Measurements from ENCODE around the gene RASD2.

RASD2 gene

GRCh38 chr22:35590634-35591295, 50.1 kb downstream of the RASD2 start:
- no peak for DNase-seq (ENCODE audit: extremely low read depth, low read depth)
- TF ChIP-seq, protein P1, sequence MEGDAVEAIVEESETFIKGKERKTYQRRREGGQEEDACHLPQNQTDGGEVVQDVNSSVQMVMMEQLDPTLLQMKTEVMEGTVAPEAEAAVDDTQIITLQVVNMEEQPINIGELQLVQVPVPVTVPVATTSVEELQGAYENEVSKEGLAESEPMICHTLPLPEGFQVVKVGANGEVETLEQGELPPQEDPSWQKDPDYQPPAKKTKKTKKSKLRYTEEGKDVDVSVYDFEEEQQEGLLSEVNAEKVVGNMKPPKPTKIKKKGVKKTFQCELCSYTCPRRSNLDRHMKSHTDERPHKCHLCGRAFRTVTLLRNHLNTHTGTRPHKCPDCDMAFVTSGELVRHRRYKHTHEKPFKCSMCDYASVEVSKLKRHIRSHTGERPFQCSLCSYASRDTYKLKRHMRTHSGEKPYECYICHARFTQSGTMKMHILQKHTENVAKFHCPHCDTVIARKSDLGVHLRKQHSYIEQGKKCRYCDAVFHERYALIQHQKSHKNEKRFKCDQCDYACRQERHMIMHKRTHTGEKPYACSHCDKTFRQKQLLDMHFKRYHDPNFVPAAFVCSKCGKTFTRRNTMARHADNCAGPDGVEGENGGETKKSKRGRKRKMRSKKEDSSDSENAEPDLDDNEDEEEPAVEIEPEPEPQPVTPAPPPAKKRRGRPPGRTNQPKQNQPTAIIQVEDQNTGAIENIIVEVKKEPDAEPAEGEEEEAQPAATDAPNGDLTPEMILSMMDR (IDR thresholded peaks at IDR 0.05; ENCODE audit: low read depth, low read length) = no peak

DNA sequence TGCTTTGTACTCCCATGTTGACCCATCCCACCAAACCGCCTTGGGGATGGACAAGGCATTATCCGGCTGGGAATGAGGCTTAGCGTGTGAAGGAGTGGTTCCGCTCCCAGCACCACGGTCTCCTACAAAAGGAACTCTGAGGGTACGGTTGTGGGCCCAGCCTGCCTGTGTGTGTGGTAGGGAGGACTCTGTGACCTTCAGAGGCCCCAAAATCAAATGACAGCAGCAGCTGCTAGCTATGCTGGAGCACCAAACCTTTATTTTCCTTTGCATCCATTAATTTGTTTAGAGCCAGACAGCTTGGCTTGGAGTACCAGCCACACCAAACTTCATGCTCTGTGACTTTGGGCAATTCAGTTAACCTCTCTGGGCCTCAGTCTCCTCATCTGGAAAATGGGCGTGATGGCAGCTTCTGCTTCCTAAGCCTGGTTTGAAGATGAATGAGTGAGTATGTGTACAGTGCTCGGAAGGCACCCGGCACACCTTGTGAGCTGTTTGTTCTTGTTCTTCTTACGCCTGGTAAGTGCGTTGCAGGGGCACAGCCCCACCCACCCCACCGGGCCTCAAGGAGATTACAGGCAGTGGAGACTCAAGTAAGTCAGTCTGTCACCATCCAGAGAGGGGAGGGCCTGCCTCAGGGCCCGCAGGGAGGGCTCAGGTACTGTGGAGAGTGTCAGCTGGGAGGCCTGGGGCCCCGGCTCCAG, 51.2 kb downstream of the RASD2 start:
- TF ChIP-seq, protein P1 (IDR thresholded peaks at IDR 0.05; ENCODE audit: low read depth, low read length) = no peak
- no peak for DNase-seq (ENCODE audit: extremely low read depth, low read depth)

GRCh38 chr22:35592418-35592967, 51.9 kb downstream of the RASD2 start:
- no peak for DNase-seq (ENCODE audit: extremely low read depth, low read depth)
- TF ChIP-seq, protein P1 (IDR thresholded peaks at IDR 0.05; ENCODE audit: low read depth, low read length) = no peak

DNA sequence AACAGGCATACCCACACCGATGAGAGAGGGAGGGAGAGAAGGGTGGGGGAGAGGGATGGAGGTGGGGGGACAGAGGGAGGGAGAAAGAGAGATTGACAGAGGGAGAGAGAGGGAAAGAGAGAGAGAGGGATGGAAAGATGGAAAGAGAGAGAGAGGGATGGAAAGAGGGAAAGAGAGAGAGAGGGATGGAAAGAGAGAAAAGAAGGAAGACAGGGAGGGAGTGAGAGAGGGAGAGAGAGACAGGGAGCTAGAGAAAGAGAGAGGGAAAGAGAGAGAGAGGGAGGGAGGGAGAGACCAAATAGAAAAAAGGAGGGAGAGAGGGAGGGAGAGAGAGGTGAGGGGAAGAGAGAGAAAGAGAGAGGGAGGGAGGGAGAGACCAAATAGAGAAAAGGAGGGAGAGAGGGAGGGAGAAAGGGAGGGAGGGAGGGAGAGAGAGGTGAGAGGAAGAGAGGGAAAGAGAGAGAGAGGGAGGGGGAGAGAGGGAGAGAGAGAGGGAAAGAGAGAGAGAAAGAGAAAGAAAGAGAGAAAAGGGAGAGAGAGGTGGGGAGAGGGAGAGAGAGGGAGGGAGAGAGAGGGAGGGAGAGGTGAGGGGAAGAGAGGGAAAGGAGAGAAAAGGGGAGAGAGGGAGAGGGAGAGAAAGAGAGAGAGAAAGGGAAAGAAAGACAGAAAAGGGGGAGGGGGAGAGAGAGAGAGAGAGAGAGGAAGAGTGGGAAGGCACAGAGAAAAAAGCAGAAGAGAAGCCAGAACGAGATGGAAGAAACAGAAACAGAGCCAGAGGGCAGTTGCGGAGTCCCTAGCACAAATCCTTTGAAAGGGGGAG, 52.6 kb downstream of the RASD2 start:
- DNase-seq (ENCODE audit: extremely low read depth, low read depth) = no peak
- TF ChIP-seq, protein P1 (IDR thresholded peaks at IDR 0.05; ENCODE audit: low read depth, low read length) = no peak

- DNase-seq (ENCODE audit: extremely low read depth, low read depth) = no peak
- TF ChIP-seq, protein P1 (IDR thresholded peaks at IDR 0.05; ENCODE audit: low read depth, low read length) = no peak
Observed at GRCh38 chr22:35593891-35594470, 53.4 kb downstream of the RASD2 start.

- no peak for DNase-seq (ENCODE audit: extremely low read depth, low read depth)
- TF ChIP-seq, protein P1 (IDR thresholded peaks at IDR 0.05; ENCODE audit: low read depth, low read length) = no peak
Observed at GRCh38 chr22:35594686-35595085, 54.1 kb downstream of the RASD2 start.

Data from AG09319 (cell line).